ENCODE results near the gene PATL1.

DNA sequence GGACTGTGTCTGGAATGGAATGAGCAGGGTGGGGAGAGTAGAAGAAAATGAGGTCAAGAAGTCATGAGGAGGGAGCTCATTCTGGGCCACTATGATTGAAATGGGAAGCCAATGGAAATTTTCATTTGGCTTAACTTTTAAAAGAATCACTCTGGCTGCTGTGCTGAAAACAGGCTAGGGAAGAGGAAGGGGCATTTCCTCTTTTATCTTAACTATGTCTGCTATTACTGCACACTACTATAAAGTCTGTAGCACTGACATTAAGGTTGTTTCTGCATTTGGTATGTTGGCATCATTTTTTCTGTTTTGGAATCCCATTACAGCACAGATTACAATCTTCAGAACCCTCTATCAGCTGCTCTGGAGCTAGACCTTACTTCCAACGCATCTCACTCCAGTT is 8.2 kb downstream of the PATL1 start:
- TF ChIP-seq, protein P1, sequence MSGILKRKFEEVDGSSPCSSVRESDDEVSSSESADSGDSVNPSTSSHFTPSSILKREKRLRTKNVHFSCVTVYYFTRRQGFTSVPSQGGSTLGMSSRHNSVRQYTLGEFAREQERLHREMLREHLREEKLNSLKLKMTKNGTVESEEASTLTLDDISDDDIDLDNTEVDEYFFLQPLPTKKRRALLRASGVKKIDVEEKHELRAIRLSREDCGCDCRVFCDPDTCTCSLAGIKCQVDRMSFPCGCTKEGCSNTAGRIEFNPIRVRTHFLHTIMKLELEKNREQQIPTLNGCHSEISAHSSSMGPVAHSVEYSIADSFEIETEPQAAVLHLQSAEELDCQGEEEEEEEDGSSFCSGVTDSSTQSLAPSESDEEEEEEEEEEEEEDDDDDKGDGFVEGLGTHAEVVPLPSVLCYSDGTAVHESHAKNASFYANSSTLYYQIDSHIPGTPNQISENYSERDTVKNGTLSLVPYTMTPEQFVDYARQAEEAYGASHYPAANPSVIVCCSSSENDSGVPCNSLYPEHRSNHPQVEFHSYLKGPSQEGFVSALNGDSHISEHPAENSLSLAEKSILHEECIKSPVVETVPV (CRISPR knock-in tag; IDR thresholded peaks at IDR 0.05), result no peak
- TF ChIP-seq ZNF8 (CRISPR knock-in tag; IDR thresholded peaks at IDR 0.05), result no peak
- TF ChIP-seq OSR1 (CRISPR knock-in tag; IDR thresholded peaks at IDR 0.05), result no peak
- TF ChIP-seq PATZ1 (CRISPR knock-in tag; IDR thresholded peaks at IDR 0.05; ENCODE audit: borderline replicate concordance), result no peak
- no peak for TF ChIP-seq TCF4 (CRISPR knock-in tag; IDR thresholded peaks at IDR 0.05; ENCODE audit: borderline replicate concordance)
- TF ChIP-seq, protein P2, sequence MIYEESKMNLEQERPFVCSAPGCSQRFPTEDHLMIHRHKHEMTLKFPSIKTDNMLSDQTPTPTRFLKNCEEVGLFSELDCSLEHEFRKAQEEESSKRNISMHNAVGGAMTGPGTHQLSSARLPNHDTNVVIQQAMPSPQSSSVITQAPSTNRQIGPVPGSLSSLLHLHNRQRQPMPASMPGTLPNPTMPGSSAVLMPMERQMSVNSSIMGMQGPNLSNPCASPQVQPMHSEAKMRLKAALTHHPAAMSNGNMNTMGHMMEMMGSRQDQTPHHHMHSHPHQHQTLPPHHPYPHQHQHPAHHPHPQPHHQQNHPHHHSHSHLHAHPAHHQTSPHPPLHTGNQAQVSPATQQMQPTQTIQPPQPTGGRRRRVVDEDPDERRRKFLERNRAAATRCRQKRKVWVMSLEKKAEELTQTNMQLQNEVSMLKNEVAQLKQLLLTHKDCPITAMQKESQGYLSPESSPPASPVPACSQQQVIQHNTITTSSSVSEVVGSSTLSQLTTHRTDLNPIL (CRISPR knock-in tag; IDR thresholded peaks at IDR 0.05; ENCODE audit: low read depth), result no peak
- TF ChIP-seq ARNTL (CRISPR knock-in tag; IDR thresholded peaks at IDR 0.05; ENCODE audit: borderline replicate concordance, low read depth), result no peak
- TF ChIP-seq ZFP30 (CRISPR knock-in tag; IDR thresholded peaks at IDR 0.05), result no peak
- no peak for TF ChIP-seq ZFP3 (CRISPR knock-in tag; IDR thresholded peaks at IDR 0.05)
- TF ChIP-seq TOX (CRISPR knock-in tag; IDR thresholded peaks at IDR 0.05; ENCODE audit: borderline replicate concordance), result no peak
